K562 (cell line): Measurements from ENCODE around the gene PIEZO2. TPM values are rescaled to one million over a fixed set of nuclear protein-coding genes. Genes with fewer than 3 reads are reported as not detected.

Experiments used
- ATAC-seq: fragments of 200-7000 bp; cut with Tn5 transposase; 3 replicates; pipeline ENCODE4 v1.9.1; 2020; ENCODE audit warnings: moderate library complexity
- BruUV-seq: library from RNA; stranded (reverse); fragments of 400-500 nt; replicated peaks from 2 replicates; lab custom pipeline; 2021; lab: Mats Ljungman, UMichigan
- CTCF ChIA-PET: fragments of 300-600 bp; formaldehyde crosslinking; extraction: SDS; loops from one replicate; lab custom pipeline; 2021; ENCODE audit warnings: low intra/inter-chr PET ratio; lab: Yijun Ruan, JAX
- POLR2A ChIA-PET: fragments of 300-600, 350-650 bp; sonication (Branson Sonifier 250); formaldehyde crosslinking; extraction: SDS; loops from one replicate; lab custom pipeline; 2021; ENCODE audit warnings: antibody characterized with exemption, inconsistent platforms; lab: Yijun Ruan, JAX
- DNase-seq, 4 experiments: peaks; one replicate each; pipeline versions ENCODE4 v3.0.0 to v3.0.0-alpha.2; 2011 to 2018; ENCODE audit warnings: low spot score in 3 of 4, mixed read lengths in 3 of 4; ENCODE audit errors: extremely low read depth in 1 of 4
- FAIRE-seq: peaks from 2 replicates; lab custom pipeline; 2011; peaks lifted over from hg19 to GRCh38; lab: Jason Lieb, UNC
- H2AFZ ChIP-seq: 2 replicates; pipeline ENCODE4 v1.6.0; 2011; ENCODE audit warnings: low read depth, low read length, control low read depth, inconsistent platforms
- H3K27ac ChIP-seq: fragments of 200-600 bp; 3 replicates; pipeline ENCODE4 v1.8.0; 2011; ENCODE audit warnings: low read depth, mild to moderate bottlenecking, control low read depth, inconsistent platforms, low read length, moderate library complexity, mixed read lengths; ENCODE audit errors: extremely low read depth
- H3K27me3 ChIP-seq, 2 experiments: fragments of 300-600 bp in 1 of 2; 2 replicates in 1 of 2; 3 replicates in 1 of 2; pipeline versions ENCODE4 v1.6.0 to v1.8.0; 2011; ENCODE audit warnings: inconsistent platforms in 2 of 2, low read length in 2 of 2, mild to moderate bottlenecking in 1 of 2, mixed read lengths in 1 of 2, moderate library complexity in 1 of 2; ENCODE audit not compliant: control insufficient read depth in 2 of 2, insufficient read depth in 2 of 2
- H3K36me3 ChIP-seq: fragments of 300-600 bp; 3 replicates; pipeline ENCODE4 v1.8.0; 2011; ENCODE audit warnings: mild to moderate bottlenecking, low read length, inconsistent platforms; ENCODE audit not compliant: control insufficient read depth, insufficient read depth
- H3K4me1 ChIP-seq, 2 experiments: fragments of 200-600 bp in 1 of 2; replicated peaks in 1 of 2; 2 replicates in 1 of 2; 3 replicates in 1 of 2; pipeline versions ENCODE4 v1.5.1 to v1.8.0; 2011; ENCODE audit warnings: inconsistent platforms in 2 of 2, low read length in 2 of 2, mild to moderate bottlenecking in 1 of 2, mixed read lengths in 1 of 2, moderate library complexity in 1 of 2; ENCODE audit not compliant: control insufficient read depth in 2 of 2, insufficient read depth in 2 of 2
- H3K4me2 ChIP-seq: 2 replicates; pipeline ENCODE4 v1.6.1; 2011; ENCODE audit warnings: low read length, control low read depth, inconsistent platforms, mixed read lengths; ENCODE audit not compliant: insufficient read depth
- H3K4me3 ChIP-seq: fragments of 200-600 bp; sonication (generic), shearing (Covaris generic); 2 replicates; pipeline ENCODE4 v1.5.1; 2016; ENCODE audit warnings: control low read depth, inconsistent platforms
- H3K79me2 ChIP-seq: fragments of 200-600 bp; 3 replicates; pipeline ENCODE4 v1.8.0; 2011; ENCODE audit warnings: low read length, inconsistent platforms; ENCODE audit not compliant: control insufficient read depth, insufficient read depth
- H3K9ac ChIP-seq, 2 experiments: 2 replicates each; pipeline versions ENCODE4 v1.6.0 to v1.6.1; 2011; ENCODE audit warnings: low read depth in 2 of 2, low read length in 2 of 2, control low read depth in 1 of 2, inconsistent platforms in 1 of 2, mild to moderate bottlenecking in 1 of 2, mixed read lengths in 1 of 2; ENCODE audit not compliant: insufficient read depth in 1 of 2
- H3K9me1 ChIP-seq: one replicate; pipeline ENCODE4 v1.6.0; 2011; ENCODE audit warnings: inconsistent platforms, mild to moderate bottlenecking, low read length, moderate library complexity; ENCODE audit not compliant: control insufficient read depth, insufficient read depth
- H3K9me3 ChIP-seq: replicated peaks from 2 replicates; pipeline ENCODE4 v1.5.1; 2011; ENCODE audit warnings: low read depth, low read length, inconsistent platforms; ENCODE audit not compliant: control insufficient read depth, insufficient read depth
- H4K20me1 ChIP-seq: replicated peaks from 2 replicates; pipeline ENCODE4 v1.6.1; 2011; ENCODE audit warnings: low read length, inconsistent platforms, mixed read lengths; ENCODE audit not compliant: control insufficient read depth, insufficient read depth
- C11orf30 ChIP-seq: fragments of 450-650 bp; IDR thresholded peaks from 2 replicates; pipeline ENCODE4 v1.6.1; 2016; ENCODE audit warnings: low read depth, mild to moderate bottlenecking
- ERF ChIP-seq: fragments of 450-650 bp; formaldehyde crosslinking; IDR thresholded peaks from 2 replicates; pipeline ENCODE4 v1.4.0; 2020; ENCODE audit warnings: mild to moderate bottlenecking, mixed read lengths
- GABPA ChIP-seq: fragments of 200-800 bp; sonication (Bioruptor generic); conservative IDR thresholded peaks from 2 replicates; pipeline ENCODE4 v1.6.1; 2016; ENCODE audit warnings: low read depth, missing genetic modification characterization, missing compliant biosample characterization
- SPI1 ChIP-seq: IDR thresholded peaks from 2 replicates; pipeline ENCODE4 v1.6.1; 2011; ENCODE audit warnings: low read depth, low read length, control low read depth, borderline replicate concordance
- SUPT5H ChIP-seq: fragments of 450-650 bp; IDR thresholded peaks from 2 replicates; pipeline ENCODE4 v1.6.1; 2016
- WHSC1 ChIP-seq: IDR thresholded peaks from one replicate; pipeline ENCODE4 v1.6.1; 2012; ENCODE audit warnings: low read length, control low read depth, inconsistent platforms
- ZBTB1 ChIP-seq: sonication (generic); formaldehyde crosslinking; IDR thresholded peaks from 2 replicates; pipeline ENCODE4 v1.8.1; 2023; ENCODE audit warnings: missing genetic modification reagents, low read depth, mild to moderate bottlenecking, borderline replicate concordance
- ZNF140 ChIP-seq: fragments of 250-450 bp; sonication (Bioruptor Pico); IDR thresholded peaks from 2 replicates; pipeline ENCODE4 v1.8.0; 2021; ENCODE audit warnings: moderate library complexity, mild to moderate bottlenecking, inconsistent platforms
- ZNF316 ChIP-seq: fragments of 450-650 bp; IDR thresholded peaks from 2 replicates; pipeline ENCODE4 v1.6.1; 2016
- ZNF444 ChIP-seq: fragments of 250-450 bp; sonication (Bioruptor Pico); IDR thresholded peaks from 2 replicates; pipeline ENCODE4 v1.4.0; 2020; ENCODE audit warnings: mild to moderate bottlenecking, moderate library complexity
- WGBS: fragments of 100-300 bp; shearing (Covaris generic); methylation state at CpG from one replicate; pipeline ENCODE4 v1.1.6; 2016; ENCODE audit warnings: low coverage, mixed read lengths; ENCODE audit not compliant: insufficient coverage; ENCODE audit errors: missing lambda C conversion rate; 5-methylcytosine and 5-hydroxymethylcytosine counted together
- in situ Hi-C: fragments of 300-500 bp; cut with MboI; formaldehyde crosslinking; loops from 4 replicates; pipeline ENCODE4 v1.15.0; 2018; ENCODE audit warnings: inconsistent platforms, mixed read lengths
- intact Hi-C: fragments of 100-400 bp; cut with micrococcal nuclease; formaldehyde crosslinking; loops from 2 replicates; pipeline ENCODE4 v1.14.2; 2022
- polyA plus RNA-seq, 8 experiments: library from polyadenylated mRNA; depleted of rRNA in 4 of 8; stranded (reverse) in 5 of 8; unstranded in 3 of 8; fragments of >200 nt; fragmentation: Nextera tagmentation in 2 of 8; fragmentation: Illumina TruSeq in 1 of 8; extraction: Ambion mirVana in 2 of 8; extraction: Trizol in 1 of 8; gene quantifications; 2 replicates each; pipeline versions ENCODE4 v1.2.1 to v1.2.3, GENCODE V29; 2011 to 2014; ENCODE audit warnings: inconsistent platforms in 1 of 8, missing spikeins in 1 of 8
- total RNA-seq, 7 experiments: library from RNA; depleted of rRNA in 6 of 7; stranded (reverse); fragments of >200 nt in 6 of 7; fragmentation: Illumina TruSeq in 2 of 7; extraction: Trizol in 2 of 7; gene quantifications; 2 replicates each; pipeline versions ENCODE4 v1.2.1 to v1.2.3, GENCODE V29; 2011 to 2021; ENCODE audit warnings: low replicate concordance in 1 of 7
- TF ChIP-seq, protein P1 (sequence below): fragments of 200-800 bp; sonication (Bioruptor generic); IDR thresholded peaks from 2 replicates; pipeline ENCODE4 v1.6.1; 2017; ENCODE audit warnings: missing genetic modification characterization, missing compliant biosample characterization
- TF ChIP-seq, protein P2 (sequence below): sonication (generic); formaldehyde crosslinking; IDR thresholded peaks from 2 replicates; pipeline ENCODE4 v1.8.1; 2023; ENCODE audit warnings: mild to moderate bottlenecking, missing genetic modification reagents
- TF ChIP-seq, protein P3 (sequence below): fragments of 250-450 bp; sonication (Bioruptor Pico); IDR thresholded peaks from 2 replicates; pipeline ENCODE4 v1.5.0; 2021

Gene PIEZO2
- total and polyA plus RNA-seq, 9 of the 15 experiments (the other 6 are each of a cell fraction or from before 2014, with no cell fraction given) = 0.54 to 4.1 (median 2.0) TPM

DNA sequence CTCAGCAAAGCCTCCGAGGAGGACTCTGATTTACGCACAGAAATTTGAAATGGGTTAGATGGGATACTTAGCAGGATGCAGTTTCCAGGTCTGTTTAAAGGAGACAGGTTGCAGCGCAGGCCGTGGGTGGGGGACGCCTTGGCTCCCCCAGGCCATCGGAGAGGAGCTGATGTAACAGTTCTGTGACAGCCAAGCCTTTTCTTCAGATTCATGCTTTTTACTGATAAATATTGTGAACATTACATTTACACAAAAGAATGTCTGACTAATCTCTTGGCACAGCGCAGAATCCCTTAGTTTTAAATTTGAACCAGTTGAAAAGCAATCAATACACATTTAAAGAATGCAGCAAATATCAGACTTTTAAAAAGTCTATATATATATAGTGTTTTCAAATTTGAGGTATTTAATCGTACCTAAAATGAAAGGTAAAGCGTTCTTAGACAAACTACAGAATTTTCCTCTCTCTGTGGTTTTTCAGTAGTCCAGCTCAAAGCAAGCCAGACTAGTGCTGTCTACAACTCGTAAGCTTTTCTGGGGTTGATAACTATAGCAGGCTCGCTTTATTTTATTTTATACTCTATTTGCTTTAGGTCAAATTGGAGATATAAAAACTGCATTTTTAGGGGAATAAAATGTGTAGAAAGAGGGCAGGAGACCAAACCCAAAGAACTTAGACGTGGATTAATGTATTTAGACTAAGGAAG, 221.9 kb downstream of the PIEZO2 start (continued):
- no peak for TF ChIP-seq SPI1
- TF ChIP-seq, all 486 proteins: peak for 0

- BruUV-seq = no TSS peak
- intact Hi-C loops = no loop called here
- H3K9me1 ChIP-seq = no peaks in the 10 kb centered on the region
- FAIRE-seq (no peak), ATAC-seq (no peak; the same call in 2 of the 3 replicates), DNase-seq (peak in 1 of 4 experiments; percentile 4)
- no peak overlapping the region for H3K4me2 ChIP-seq
- no peaks in the 10 kb centered on the region for H4K20me1 ChIP-seq
- in situ Hi-C loops = no loop called here
- H3K79me2 ChIP-seq = no peaks in the 10 kb centered on the region
- H3K9ac ChIP-seq = no peak overlapping the region
- POLR2A ChIA-PET = no interaction called here
- no peaks in the 10 kb centered on the region for H3K4me1 ChIP-seq
- peaks cover 0 to 2% of the 10 kb centered on the region in 2 experiments; a peak in 3 of 5 replicates for H3K27me3 ChIP-seq
- H2AFZ ChIP-seq = no peak overlapping the region
- under 1% methylated on average over 13 of the region's 13 CpGs for WGBS
- H3K27ac ChIP-seq = no peak overlapping the region
- no peaks in the 10 kb centered on the region for H3K36me3 ChIP-seq
- no peaks in the 10 kb centered on the region for H3K9me3 ChIP-seq
- H3K4me3 ChIP-seq = no peak overlapping the region
- CTCF ChIA-PET = no interaction called here
- TF ChIP-seq WHSC1 (no peak), ZNF316 (0 out of 2 replicates have a peak, but pooled peaks have one; percentile 25), C11orf30 (0 out of 2 replicates have a peak, but pooled peaks have one; percentile 13), GABPA (tag) (peak; percentile 46), SUPT5H (no peak), ERF (CRISPR knock-in tag) (no peak), ZBTB1 (CRISPR knock-in tag) (no peak), ZNF444 (CRISPR knock-in tag) (no peak), ZNF140 (CRISPR knock-in tag) (no peak)
- TF ChIP-seq, protein P1, sequence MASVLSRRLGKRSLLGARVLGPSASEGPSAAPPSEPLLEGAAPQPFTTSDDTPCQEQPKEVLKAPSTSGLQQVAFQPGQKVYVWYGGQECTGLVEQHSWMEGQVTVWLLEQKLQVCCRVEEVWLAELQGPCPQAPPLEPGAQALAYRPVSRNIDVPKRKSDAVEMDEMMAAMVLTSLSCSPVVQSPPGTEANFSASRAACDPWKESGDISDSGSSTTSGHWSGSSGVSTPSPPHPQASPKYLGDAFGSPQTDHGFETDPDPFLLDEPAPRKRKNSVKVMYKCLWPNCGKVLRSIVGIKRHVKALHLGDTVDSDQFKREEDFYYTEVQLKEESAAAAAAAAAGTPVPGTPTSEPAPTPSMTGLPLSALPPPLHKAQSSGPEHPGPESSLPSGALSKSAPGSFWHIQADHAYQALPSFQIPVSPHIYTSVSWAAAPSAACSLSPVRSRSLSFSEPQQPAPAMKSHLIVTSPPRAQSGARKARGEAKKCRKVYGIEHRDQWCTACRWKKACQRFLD (CRISPR knock-in tag) = no peak
- TF ChIP-seq, protein P2, sequence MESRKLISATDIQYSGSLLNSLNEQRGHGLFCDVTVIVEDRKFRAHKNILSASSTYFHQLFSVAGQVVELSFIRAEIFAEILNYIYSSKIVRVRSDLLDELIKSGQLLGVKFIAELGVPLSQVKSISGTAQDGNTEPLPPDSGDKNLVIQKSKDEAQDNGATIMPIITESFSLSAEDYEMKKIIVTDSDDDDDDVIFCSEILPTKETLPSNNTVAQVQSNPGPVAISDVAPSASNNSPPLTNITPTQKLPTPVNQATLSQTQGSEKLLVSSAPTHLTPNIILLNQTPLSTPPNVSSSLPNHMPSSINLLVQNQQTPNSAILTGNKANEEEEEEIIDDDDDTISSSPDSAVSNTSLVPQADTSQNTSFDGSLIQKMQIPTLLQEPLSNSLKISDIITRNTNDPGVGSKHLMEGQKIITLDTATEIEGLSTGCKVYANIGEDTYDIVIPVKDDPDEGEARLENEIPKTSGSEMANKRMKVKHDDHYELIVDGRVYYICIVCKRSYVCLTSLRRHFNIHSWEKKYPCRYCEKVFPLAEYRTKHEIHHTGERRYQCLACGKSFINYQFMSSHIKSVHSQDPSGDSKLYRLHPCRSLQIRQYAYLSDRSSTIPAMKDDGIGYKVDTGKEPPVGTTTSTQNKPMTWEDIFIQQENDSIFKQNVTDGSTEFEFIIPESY = no peak
- TF ChIP-seq, protein P3, sequence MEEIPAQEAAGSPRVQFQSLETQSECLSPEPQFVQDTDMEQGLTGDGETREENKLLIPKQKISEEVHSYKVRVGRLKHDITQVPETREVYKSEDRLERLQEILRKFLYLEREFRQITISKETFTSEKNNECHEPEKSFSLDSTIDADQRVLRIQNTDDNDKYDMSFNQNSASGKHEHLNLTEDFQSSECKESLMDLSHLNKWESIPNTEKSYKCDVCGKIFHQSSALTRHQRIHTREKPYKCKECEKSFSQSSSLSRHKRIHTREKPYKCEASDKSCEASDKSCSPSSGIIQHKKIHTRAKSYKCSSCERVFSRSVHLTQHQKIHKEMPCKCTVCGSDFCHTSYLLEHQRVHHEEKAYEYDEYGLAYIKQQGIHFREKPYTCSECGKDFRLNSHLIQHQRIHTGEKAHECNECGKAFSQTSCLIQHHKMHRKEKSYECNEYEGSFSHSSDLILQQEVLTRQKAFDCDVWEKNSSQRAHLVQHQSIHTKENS = no peak
Observed at GRCh38 chr18:10926621-10927161, 222.7 kb downstream of the PIEZO2 start.
